Lower lobe of right lung (tissue), 2 donors: ENCODE data around the gene DENND4B. TPM values are rescaled to one million over a fixed set of nuclear protein-coding genes. Genes with fewer than 3 reads are reported as not detected.

ENCODE experiments used
- ATAC-seq, 2 donors: fragments of 200-7000 bp; cut with Tn5 transposase; one replicate each; pipeline ENCODE4 v1.9.1; 2020 to 2022; ENCODE audit warnings: mild to moderate bottlenecking in 2 of 2, moderate library complexity in 2 of 2
- DNase-seq: peaks from one replicate; pipeline ENCODE4 v3.0.0-alpha.2; 2020
- H3K27ac ChIP-seq: fragments of 200-600 bp; one replicate; pipeline ENCODE4 v1.8.0; 2022
- H3K27me3 ChIP-seq: fragments of 200-600 bp; one replicate; pipeline ENCODE4 v1.8.0; 2022; ENCODE audit warnings: low read depth
- H3K36me3 ChIP-seq: fragments of 200-600 bp; one replicate; pipeline ENCODE4 v1.8.0; 2022; ENCODE audit warnings: mild to moderate bottlenecking
- H3K4me1 ChIP-seq: fragments of 200-600 bp; one replicate; pipeline ENCODE4 v1.8.0; 2022
- H3K4me3 ChIP-seq: fragments of 200-600 bp; one replicate; pipeline ENCODE4 v1.8.0; 2022; ENCODE audit warnings: mild to moderate bottlenecking
- H3K9me3 ChIP-seq: fragments of 200-600 bp; one replicate; pipeline ENCODE4 v1.8.0; 2022
- intact Hi-C: fragments of 100-400 bp; cut with DNase I; formaldehyde crosslinking; loops from one replicate; pipeline ENCODE4 v1.11.0; 2022
- microRNA-seq: library from miRNA; unstranded; fragments of <30 nt; microRNA quantifications from one replicate; pipeline ENCODE4 v1.2.0, GENCODE V29; 2020; ENCODE audit warnings: borderline number of aligned reads
- total RNA-seq: library from RNA; stranded (reverse); fragmentation: NEBNext Ultra II Directional; extraction: Animal tissue kit (Norgen Biotek cat#: 25700); gene quantifications from one replicate; pipeline ENCODE4 v1.2.1, GENCODE V29; 2021
- TF ChIP-seq, protein P1 (sequence below): fragments of 200-600 bp; IDR thresholded peaks from one replicate; pipeline ENCODE4 v1.8.0; 2022; ENCODE audit warnings: antibody characterized with exemption, mild to moderate bottlenecking
- donor health status: DM: no; HTN: yes; CAD: no; lungs with severe emphysema.

DENND4B gene
- total RNA-seq, 1 donor from 2014 or later: 95.4 TPM

DNA sequence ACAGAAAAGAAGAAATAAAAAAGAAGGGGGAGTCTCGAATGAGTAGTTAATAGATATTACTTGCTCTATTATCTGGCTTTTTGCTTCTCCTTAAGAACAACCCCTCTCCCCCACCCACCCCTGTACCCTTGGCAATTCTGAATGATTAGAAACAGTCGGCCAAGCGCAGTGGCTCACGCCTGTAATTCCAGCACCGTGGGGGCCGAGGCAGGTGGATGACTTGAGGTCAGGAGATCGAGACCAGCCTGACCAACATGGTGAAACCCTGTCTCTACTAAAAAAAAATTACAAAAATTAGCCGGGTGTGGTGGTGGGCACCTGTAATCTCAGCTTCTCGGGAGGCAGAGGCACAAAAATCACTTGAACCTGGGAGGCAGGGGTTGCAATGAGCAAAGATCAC is 66.5 kb downstream of the DENND4B start:
- TF ChIP-seq, protein P1, sequence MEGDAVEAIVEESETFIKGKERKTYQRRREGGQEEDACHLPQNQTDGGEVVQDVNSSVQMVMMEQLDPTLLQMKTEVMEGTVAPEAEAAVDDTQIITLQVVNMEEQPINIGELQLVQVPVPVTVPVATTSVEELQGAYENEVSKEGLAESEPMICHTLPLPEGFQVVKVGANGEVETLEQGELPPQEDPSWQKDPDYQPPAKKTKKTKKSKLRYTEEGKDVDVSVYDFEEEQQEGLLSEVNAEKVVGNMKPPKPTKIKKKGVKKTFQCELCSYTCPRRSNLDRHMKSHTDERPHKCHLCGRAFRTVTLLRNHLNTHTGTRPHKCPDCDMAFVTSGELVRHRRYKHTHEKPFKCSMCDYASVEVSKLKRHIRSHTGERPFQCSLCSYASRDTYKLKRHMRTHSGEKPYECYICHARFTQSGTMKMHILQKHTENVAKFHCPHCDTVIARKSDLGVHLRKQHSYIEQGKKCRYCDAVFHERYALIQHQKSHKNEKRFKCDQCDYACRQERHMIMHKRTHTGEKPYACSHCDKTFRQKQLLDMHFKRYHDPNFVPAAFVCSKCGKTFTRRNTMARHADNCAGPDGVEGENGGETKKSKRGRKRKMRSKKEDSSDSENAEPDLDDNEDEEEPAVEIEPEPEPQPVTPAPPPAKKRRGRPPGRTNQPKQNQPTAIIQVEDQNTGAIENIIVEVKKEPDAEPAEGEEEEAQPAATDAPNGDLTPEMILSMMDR: no peak
- no peak overlapping the region for H3K4me3 ChIP-seq
- intact Hi-C loops: no loop called here
- H3K4me1 ChIP-seq: peaks cover 34% of the 10 kb centered on the region
- H3K27ac ChIP-seq: no peak overlapping the region
- H3K36me3 ChIP-seq: no peaks in the 10 kb centered on the region
- no peaks in the 10 kb centered on the region for H3K27me3 ChIP-seq
- ATAC-seq (no peak), DNase-seq (no peak)
- no peaks in the 10 kb centered on the region for H3K9me3 ChIP-seq

Small RNAs within 50 kb of the gene (microRNA-seq; reads per million reads assigned to microRNA genes)
- not detected for gene MIR6737

Other genes starting within 250 kb of the DENND4B start
- gene INTS3, start 218.7 kb downstream of the DENND4B start, total RNA-seq: 77.3 TPM
- 99.6 TPM for gene SLC27A3, start 171.3 kb downstream of the DENND4B start, total RNA-seq
- gene GATAD2B, start 23.7 kb downstream of the DENND4B start, total RNA-seq: 50.2 TPM
- 55.8 TPM for gene CRTC2, start 11.9 kb upstream of the DENND4B start, total RNA-seq
- gene SLC39A1, start 16.8 kb upstream of the DENND4B start, total RNA-seq: 98.4 TPM
- gene CREB3L4, start 21.2 kb upstream of the DENND4B start, total RNA-seq: 12.2 TPM
- gene JTB, start 31.0 kb upstream of the DENND4B start, total RNA-seq: 121 TPM
- 103 TPM for gene RAB13, start 39.6 kb upstream of the DENND4B start, total RNA-seq
- 1,826 TPM for gene RPS27, start 44.0 kb upstream of the DENND4B start, total RNA-seq
- gene NUP210L, start 208.4 kb upstream of the DENND4B start, total RNA-seq: 1.7 TPM
- gene TPM3, start 245.4 kb upstream of the DENND4B start, total RNA-seq: 334 TPM